ENCODE measurements around the gene KIAA0232. TPM values are rescaled to one million over a fixed set of nuclear protein-coding genes. Genes with fewer than 3 reads are reported as not detected.

Gene KIAA0232
- total and polyA plus RNA-seq, 5 donors from 2014 or later = 5.6 to 25.3 (median 13.5) TPM

DNA sequence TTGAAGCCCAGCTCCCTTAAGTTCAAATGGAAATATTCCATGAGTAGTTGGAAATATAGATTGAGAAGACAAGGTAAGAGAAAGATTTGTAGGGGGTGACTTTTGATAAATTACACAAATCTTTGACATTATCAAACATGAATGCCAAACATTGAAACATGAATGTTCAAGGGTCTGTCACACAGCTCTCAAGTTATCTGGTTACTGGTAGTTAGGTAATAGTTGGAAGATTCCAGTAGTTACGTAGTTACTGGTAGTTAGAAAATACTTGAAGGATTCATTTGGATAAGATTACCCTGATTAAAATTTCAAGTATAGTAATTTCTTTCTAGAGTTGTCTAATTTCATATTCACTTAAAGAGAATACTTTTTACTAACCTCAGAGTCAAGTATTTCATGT lies 20.7 kb downstream of the KIAA0232 start:
- no peaks in the 10 kb centered on the region for H3K9me3 ChIP-seq (ENCODE audit: control insufficient read depth in 2 of 2, low read length in 2 of 2)
- DNase-seq (no peak), ATAC-seq (ENCODE audit: low read depth in 2 of 2) (no peak)
- Mint-ChIP-seq H3K4me3 (no peak overlapping the region), H3K27ac (no peak overlapping the region), H3K36me3 (peaks cover 5% of the 10 kb centered on the region), H3K9me3 (no peaks in the 10 kb centered on the region), H3K4me1 (peaks cover 16 to 61% (median 28%) of the 10 kb centered on the region in 4 donors), H3K27me3 (no peaks in the 10 kb centered on the region)
- peaks cover 8% of the 10 kb centered on the region for H3K4me1 ChIP-seq (ENCODE audit: control insufficient read depth, insufficient read depth, low read length, poor library complexity, severe bottlenecking)
- H3K27ac ChIP-seq (ENCODE audit: insufficient read depth, low read length, poor library complexity, severe bottlenecking) = no peak overlapping the region
- H3K4me3 ChIP-seq (ENCODE audit: low read depth, low read length) = no peak overlapping the region
- peaks cover 3% of the 10 kb centered on the region for H3K36me3 ChIP-seq (ENCODE audit: control insufficient read depth, insufficient read depth, low read length)
- H3K27me3 ChIP-seq (ENCODE audit: control insufficient read depth, insufficient read depth, low read length) = no peaks in the 10 kb centered on the region

- no peaks in the 10 kb centered on the region for H3K36me3 ChIP-seq (ENCODE audit: control insufficient read depth, insufficient read depth, low read length)
- H3K4me1 Mint-ChIP-seq = peaks cover 16 to 61% (median 27%) of the 10 kb centered on the region in 4 donors
Measured at GRCh38 chr4:6804082-6804752, 21.7 kb downstream of the KIAA0232 start.

GRCh38 chr4:6806924-6807626 lies 24.5 kb downstream of the KIAA0232 start:
- H3K27me3 ChIP-seq (ENCODE audit: control insufficient read depth, insufficient read depth, low read length) = no peaks in the 10 kb centered on the region
- peaks cover 7% of the 10 kb centered on the region for H3K36me3 Mint-ChIP-seq
- H3K4me1 ChIP-seq (ENCODE audit: control insufficient read depth, insufficient read depth, low read length, poor library complexity, severe bottlenecking) = no peaks in the 10 kb centered on the region
- peaks cover 21 to 55% (median 41%) of the 10 kb centered on the region in 4 donors for H3K4me1 Mint-ChIP-seq
- H3K4me3 ChIP-seq (ENCODE audit: low read depth, low read length) = no peak overlapping the region
- no peaks in the 10 kb centered on the region for H3K27me3 Mint-ChIP-seq
- H3K27ac ChIP-seq (ENCODE audit: insufficient read depth, low read length, poor library complexity, severe bottlenecking) = no peak overlapping the region
- DNase-seq = no peak
- H3K9me3 ChIP-seq (ENCODE audit: control insufficient read depth in 2 of 2, low read length in 2 of 2) = no peaks in the 10 kb centered on the region
- H3K27ac Mint-ChIP-seq = peak overlapping the region in 1 of 3 donors; percentile 57
- no peak for ATAC-seq (ENCODE audit: low read depth in 2 of 2)
- H3K9me3 Mint-ChIP-seq = no peaks in the 10 kb centered on the region
- no peaks in the 10 kb centered on the region for H3K36me3 ChIP-seq (ENCODE audit: control insufficient read depth, insufficient read depth, low read length)
- no peak overlapping the region for H3K4me3 Mint-ChIP-seq

More at GRCh38 chr4:6804082-6804752, 21.7 kb downstream of the KIAA0232 start:
- peak overlapping the region in 1 of 3 donors; percentile 15 for H3K27ac Mint-ChIP-seq
- ATAC-seq (ENCODE audit: low read depth in 2 of 2) (no peak), DNase-seq (no peak)
- no peaks in the 10 kb centered on the region for H3K27me3 Mint-ChIP-seq
- peaks cover 9% of the 10 kb centered on the region for H3K36me3 Mint-ChIP-seq
- H3K4me3 Mint-ChIP-seq = no peak overlapping the region
- H3K27ac ChIP-seq (ENCODE audit: insufficient read depth, low read length, poor library complexity, severe bottlenecking) = no peak overlapping the region
- H3K9me3 Mint-ChIP-seq = no peaks in the 10 kb centered on the region
- no peaks in the 10 kb centered on the region for H3K9me3 ChIP-seq (ENCODE audit: control insufficient read depth in 2 of 2, low read length in 2 of 2)
- H3K27me3 ChIP-seq (ENCODE audit: control insufficient read depth, insufficient read depth, low read length) = no peaks in the 10 kb centered on the region
- H3K4me1 ChIP-seq (ENCODE audit: control insufficient read depth, insufficient read depth, low read length, poor library complexity, severe bottlenecking) = peaks cover 2% of the 10 kb centered on the region
- H3K4me3 ChIP-seq (ENCODE audit: low read depth, low read length) = no peak overlapping the region

GRCh38 chr4:6808259-6808658 lies 25.7 kb downstream of the KIAA0232 start:
- H3K4me3 ChIP-seq (ENCODE audit: low read depth, low read length) = no peak overlapping the region
- no peaks in the 10 kb centered on the region for H3K9me3 ChIP-seq (ENCODE audit: control insufficient read depth in 2 of 2, low read length in 2 of 2)
- no peaks in the 10 kb centered on the region for H3K36me3 ChIP-seq (ENCODE audit: control insufficient read depth, insufficient read depth, low read length)
- Mint-ChIP-seq H3K27me3 (no peaks in the 10 kb centered on the region), H3K36me3 (peaks cover 7% of the 10 kb centered on the region), H3K9me3 (no peaks in the 10 kb centered on the region), H3K4me1 (peaks cover 22 to 47% (median 39%) of the 10 kb centered on the region in 4 donors), H3K27ac (peak overlapping the region in 1 of 3 donors; percentile 4), H3K4me3 (no peak overlapping the region)
- no peak overlapping the region for H3K27ac ChIP-seq (ENCODE audit: insufficient read depth, low read length, poor library complexity, severe bottlenecking)
- DNase-seq = no peak
- H3K4me1 ChIP-seq (ENCODE audit: control insufficient read depth, insufficient read depth, low read length, poor library complexity, severe bottlenecking) = no peaks in the 10 kb centered on the region
- no peaks in the 10 kb centered on the region for H3K27me3 ChIP-seq (ENCODE audit: control insufficient read depth, insufficient read depth, low read length)
- ATAC-seq (ENCODE audit: low read depth in 2 of 2) = no peak

GRCh38 chr4:6811165-6811564 lies 28.6 kb downstream of the KIAA0232 start:
- DNase-seq (no peak), ATAC-seq (ENCODE audit: low read depth in 2 of 2) (no peak)
- no peak overlapping the region for H3K4me3 Mint-ChIP-seq
- peaks cover 22 to 47% (median 39%) of the 10 kb centered on the region in 4 donors for H3K4me1 Mint-ChIP-seq
- H3K36me3 ChIP-seq (ENCODE audit: control insufficient read depth, insufficient read depth, low read length) = no peaks in the 10 kb centered on the region
- H3K4me1 ChIP-seq (ENCODE audit: control insufficient read depth, insufficient read depth, low read length, poor library complexity, severe bottlenecking) = peaks cover 3% of the 10 kb centered on the region
- H3K27ac Mint-ChIP-seq = no peak overlapping the region
- peaks cover 0 to 3% (median 0%) of the 10 kb centered on the region in 7 donors for H3K9me3 Mint-ChIP-seq
- no peaks in the 10 kb centered on the region for H3K9me3 ChIP-seq (ENCODE audit: control insufficient read depth in 2 of 2, low read length in 2 of 2)
- H3K27me3 Mint-ChIP-seq = no peaks in the 10 kb centered on the region
- H3K4me3 ChIP-seq (ENCODE audit: low read depth, low read length) = no peak overlapping the region
- H3K36me3 Mint-ChIP-seq = peaks cover 9% of the 10 kb centered on the region
- no peak overlapping the region for H3K27ac ChIP-seq (ENCODE audit: insufficient read depth, low read length, poor library complexity, severe bottlenecking)
- no peaks in the 10 kb centered on the region for H3K27me3 ChIP-seq (ENCODE audit: control insufficient read depth, insufficient read depth, low read length)

GRCh38 chr4:6812766-6813165 lies 30.2 kb downstream of the KIAA0232 start:
- peaks cover 17% of the 10 kb centered on the region for H3K36me3 Mint-ChIP-seq
- Histone ChIP-seq H3K36me3 (ENCODE audit: control insufficient read depth, insufficient read depth, low read length) (peaks cover 2% of the 10 kb centered on the region), H3K9me3 (ENCODE audit: control insufficient read depth in 2 of 2, low read length in 2 of 2) (no peaks in the 10 kb centered on the region), H3K4me3 (ENCODE audit: low read depth, low read length) (no peak overlapping the region), H3K27ac (ENCODE audit: insufficient read depth, low read length, poor library complexity, severe bottlenecking) (no peak overlapping the region), H3K27me3 (ENCODE audit: control insufficient read depth, insufficient read depth, low read length) (no peaks in the 10 kb centered on the region), H3K4me1 (ENCODE audit: control insufficient read depth, insufficient read depth, low read length, poor library complexity, severe bottlenecking) (peaks cover 3% of the 10 kb centered on the region)
- peaks cover 17 to 47% (median 38%) of the 10 kb centered on the region in 4 donors for H3K4me1 Mint-ChIP-seq
- DNase-seq (no peak), ATAC-seq (ENCODE audit: low read depth in 2 of 2) (no peak)
- H3K27me3 Mint-ChIP-seq = no peaks in the 10 kb centered on the region
- H3K9me3 Mint-ChIP-seq = peaks cover 0 to 4% (median 0%) of the 10 kb centered on the region in 7 donors
- H3K4me3 Mint-ChIP-seq = no peak overlapping the region
- no peak overlapping the region for H3K27ac Mint-ChIP-seq

DNA sequence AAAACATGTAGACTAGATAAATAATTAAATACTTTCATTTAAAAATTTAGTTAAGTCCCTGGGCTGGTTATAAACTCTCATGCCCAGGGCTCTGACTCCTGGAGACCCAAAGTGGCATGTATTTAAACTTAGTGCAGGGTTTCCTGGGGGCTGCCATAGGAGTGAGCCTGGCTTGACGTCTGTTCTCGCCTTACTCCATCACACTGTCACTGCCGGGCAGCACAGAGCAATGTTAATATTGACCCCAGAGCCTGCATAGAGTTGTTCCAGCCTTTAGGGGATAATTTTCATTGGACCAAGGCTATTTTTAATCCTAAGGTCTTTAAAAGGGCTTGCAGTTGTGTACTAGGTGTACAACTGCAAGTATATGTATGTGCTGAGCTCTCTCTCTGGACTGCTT lies 31.2 kb downstream of the KIAA0232 start:
- no peaks in the 10 kb centered on the region for H3K27me3 ChIP-seq (ENCODE audit: control insufficient read depth, insufficient read depth, low read length)
- H3K9me3 ChIP-seq (ENCODE audit: control insufficient read depth in 2 of 2, low read length in 2 of 2) = peaks cover 0 to under 1% of the 10 kb centered on the region in 2 experiments
- H3K4me3 ChIP-seq (ENCODE audit: low read depth, low read length) = no peak overlapping the region
- peaks cover 21% of the 10 kb centered on the region for H3K36me3 Mint-ChIP-seq
- peaks cover 4% of the 10 kb centered on the region for H3K36me3 ChIP-seq (ENCODE audit: control insufficient read depth, insufficient read depth, low read length)
- peaks cover 17 to 44% (median 34%) of the 10 kb centered on the region in 4 donors for H3K4me1 Mint-ChIP-seq
- no peak overlapping the region for H3K4me3 Mint-ChIP-seq
- peaks cover 3% of the 10 kb centered on the region for H3K4me1 ChIP-seq (ENCODE audit: control insufficient read depth, insufficient read depth, low read length, poor library complexity, severe bottlenecking)
- peaks cover 2 to 7% (median 4%) of the 10 kb centered on the region in 7 donors for H3K9me3 Mint-ChIP-seq
- peak overlapping the region in 1 of 3 donors; percentile 2 for H3K27ac Mint-ChIP-seq
- DNase-seq (no peak), ATAC-seq (ENCODE audit: low read depth in 2 of 2) (no peak)
- H3K27me3 Mint-ChIP-seq = no peaks in the 10 kb centered on the region
- no peak overlapping the region for H3K27ac ChIP-seq (ENCODE audit: insufficient read depth, low read length, poor library complexity, severe bottlenecking)
